OCI-LY1 (cell line): ENCODE measurements around the gene EEF1AKMT1.

Source experiments
- CTCF ChIP-seq: fragments of 200-600 bp; sonication (generic), shearing (Covaris generic); IDR thresholded peaks from 2 replicates; pipeline ENCODE4 v1.5.1; 2017; ENCODE audit warnings: mild to moderate bottlenecking, antibody characterized with exemption, low read length, moderate library complexity, mixed read lengths
- EZH2 ChIP-seq: fragments of 200-600 bp; sonication (generic), shearing (Covaris generic); IDR thresholded peaks from 2 replicates; pipeline ENCODE4 v1.8.0; 2017; ENCODE audit warnings: borderline replicate concordance, mixed run types, mild to moderate bottlenecking, antibody characterized with exemption, low read length, moderate library complexity, mixed read lengths

DNA sequence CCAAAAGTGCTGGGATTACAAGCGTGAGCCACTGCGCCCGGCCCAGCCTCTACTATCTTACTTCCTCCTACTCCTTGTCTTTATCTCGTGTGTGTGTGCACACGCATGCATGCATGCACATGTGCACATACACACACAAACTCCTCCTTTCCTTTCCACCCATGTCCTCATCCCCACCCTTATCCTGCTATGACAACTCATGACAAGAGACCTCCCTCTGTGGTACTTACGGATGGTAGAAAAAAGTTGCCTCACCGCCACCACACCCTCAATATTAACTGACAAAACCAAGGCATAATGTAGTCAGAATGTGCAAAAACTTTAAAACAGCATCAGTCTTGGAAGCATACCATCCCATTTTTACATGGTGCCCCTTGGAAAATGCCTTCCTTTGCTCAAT lies 15.9 kb upstream of the EEF1AKMT1 start:
- no peak for TF ChIP-seq CTCF
- TF ChIP-seq EZH2 = no peak
